Measurements from ENCODE around the gene MCRIP1. TPM values are rescaled to one million over a fixed set of nuclear protein-coding genes. Genes with fewer than 3 reads are reported as not detected.
A peak's percentile ranks its signal among the peaks of the same experiment; 100 is the strongest.

Gene MCRIP1
- total and polyA plus RNA-seq, 4 donors = 16.6 to 42.0 (median 26.2) TPM

DNA sequence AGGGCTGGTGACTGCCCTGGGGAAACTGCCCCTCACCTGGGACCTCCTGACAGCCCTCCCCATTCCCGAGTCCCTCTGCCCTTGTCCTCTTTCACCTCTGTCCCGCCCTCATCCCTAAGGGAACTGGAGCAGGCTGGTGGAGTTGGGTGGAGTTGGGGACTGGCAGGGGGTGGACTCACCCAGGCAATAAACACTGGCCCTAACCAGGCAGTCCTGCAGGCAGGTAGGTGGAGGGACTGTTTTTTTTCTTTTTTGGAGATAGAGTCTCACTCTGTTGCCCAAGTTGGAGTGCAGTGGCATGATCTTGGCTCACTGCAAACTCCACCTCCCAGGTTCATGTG is 17.5 kb downstream of the MCRIP1 start:
- Histone ChIP-seq H3K27ac (ENCODE audit: low read depth in 1 of 2, low read length in 2 of 2) (peak overlapping the region in 1 of 2 donors; percentile 35), H3K9me3 (ENCODE audit: control insufficient read depth in 4 of 4, low read length in 3 of 4) (no peaks in the 10 kb centered on the region), H3K9ac (ENCODE audit: low read depth in 1 of 2, low read length in 2 of 2) (no peak overlapping the region), H3K4me3 (ENCODE audit: low read depth in 1 of 3, low read length in 3 of 3) (no peak overlapping the region), H3K27me3 (ENCODE audit: control insufficient read depth in 4 of 4, insufficient read depth in 4 of 4, low read length in 3 of 4) (no peaks in the 10 kb centered on the region), H3K4me1 (ENCODE audit: control insufficient read depth in 4 of 4, insufficient read depth in 4 of 4, low read length in 3 of 4) (no peaks in the 10 kb centered on the region), H3K36me3 (ENCODE audit: control insufficient read depth in 4 of 4, insufficient read depth in 3 of 4, low read depth in 1 of 4, low read length in 3 of 4) (peaks cover 0 to 13% (median 4%) of the 10 kb centered on the region in 4 donors)
- 68% methylated on average over 2 of the region's 2 CpGs for WGBS
- DNase-seq (ENCODE audit: low spot score) = no peak
- TF ChIP-seq, protein P1, sequence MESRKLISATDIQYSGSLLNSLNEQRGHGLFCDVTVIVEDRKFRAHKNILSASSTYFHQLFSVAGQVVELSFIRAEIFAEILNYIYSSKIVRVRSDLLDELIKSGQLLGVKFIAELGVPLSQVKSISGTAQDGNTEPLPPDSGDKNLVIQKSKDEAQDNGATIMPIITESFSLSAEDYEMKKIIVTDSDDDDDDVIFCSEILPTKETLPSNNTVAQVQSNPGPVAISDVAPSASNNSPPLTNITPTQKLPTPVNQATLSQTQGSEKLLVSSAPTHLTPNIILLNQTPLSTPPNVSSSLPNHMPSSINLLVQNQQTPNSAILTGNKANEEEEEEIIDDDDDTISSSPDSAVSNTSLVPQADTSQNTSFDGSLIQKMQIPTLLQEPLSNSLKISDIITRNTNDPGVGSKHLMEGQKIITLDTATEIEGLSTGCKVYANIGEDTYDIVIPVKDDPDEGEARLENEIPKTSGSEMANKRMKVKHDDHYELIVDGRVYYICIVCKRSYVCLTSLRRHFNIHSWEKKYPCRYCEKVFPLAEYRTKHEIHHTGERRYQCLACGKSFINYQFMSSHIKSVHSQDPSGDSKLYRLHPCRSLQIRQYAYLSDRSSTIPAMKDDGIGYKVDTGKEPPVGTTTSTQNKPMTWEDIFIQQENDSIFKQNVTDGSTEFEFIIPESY (IDR thresholded peaks at IDR 0.05) = no peak
- TF ChIP-seq SP1 (IDR thresholded peaks at IDR 0.05) = no peak
- no peak for TF ChIP-seq TAF1 (conservative IDR thresholded peaks at IDR 0.05)
- TF ChIP-seq RXRA (IDR thresholded peaks at IDR 0.05) = no peak

GRCh38 chr17:81814748-81815645 is 18.1 kb downstream of the MCRIP1 start:
- no peak overlapping the region for H3K9ac ChIP-seq (ENCODE audit: low read depth in 1 of 2, low read length in 2 of 2)
- H3K4me3 ChIP-seq (ENCODE audit: low read depth in 1 of 3, low read length in 3 of 3) = no peak overlapping the region
- 69% methylated on average over 23 of the region's 24 CpGs for WGBS
- no peak for DNase-seq (ENCODE audit: low spot score)
- TF ChIP-seq JUND (IDR thresholded peaks at IDR 0.05) (no peak), FOXA2 (IDR thresholded peaks at IDR 0.05) (no peak), REST (IDR thresholded peaks at IDR 0.05) (no peak), RAD21 (IDR thresholded peaks at IDR 0.05) (no peak), SP1 (IDR thresholded peaks at IDR 0.05) (no peak), NR2F2 (IDR thresholded peaks at IDR 0.05) (no peak), MAX (IDR thresholded peaks at IDR 0.05) (no peak), YY1 (IDR thresholded peaks at IDR 0.05) (no peak)
- TF ChIP-seq, protein P2, sequence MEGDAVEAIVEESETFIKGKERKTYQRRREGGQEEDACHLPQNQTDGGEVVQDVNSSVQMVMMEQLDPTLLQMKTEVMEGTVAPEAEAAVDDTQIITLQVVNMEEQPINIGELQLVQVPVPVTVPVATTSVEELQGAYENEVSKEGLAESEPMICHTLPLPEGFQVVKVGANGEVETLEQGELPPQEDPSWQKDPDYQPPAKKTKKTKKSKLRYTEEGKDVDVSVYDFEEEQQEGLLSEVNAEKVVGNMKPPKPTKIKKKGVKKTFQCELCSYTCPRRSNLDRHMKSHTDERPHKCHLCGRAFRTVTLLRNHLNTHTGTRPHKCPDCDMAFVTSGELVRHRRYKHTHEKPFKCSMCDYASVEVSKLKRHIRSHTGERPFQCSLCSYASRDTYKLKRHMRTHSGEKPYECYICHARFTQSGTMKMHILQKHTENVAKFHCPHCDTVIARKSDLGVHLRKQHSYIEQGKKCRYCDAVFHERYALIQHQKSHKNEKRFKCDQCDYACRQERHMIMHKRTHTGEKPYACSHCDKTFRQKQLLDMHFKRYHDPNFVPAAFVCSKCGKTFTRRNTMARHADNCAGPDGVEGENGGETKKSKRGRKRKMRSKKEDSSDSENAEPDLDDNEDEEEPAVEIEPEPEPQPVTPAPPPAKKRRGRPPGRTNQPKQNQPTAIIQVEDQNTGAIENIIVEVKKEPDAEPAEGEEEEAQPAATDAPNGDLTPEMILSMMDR (IDR thresholded peaks at IDR 0.05; ENCODE audit: low read depth, low read length, missing input control) = no peak
- TF ChIP-seq, protein P3, sequence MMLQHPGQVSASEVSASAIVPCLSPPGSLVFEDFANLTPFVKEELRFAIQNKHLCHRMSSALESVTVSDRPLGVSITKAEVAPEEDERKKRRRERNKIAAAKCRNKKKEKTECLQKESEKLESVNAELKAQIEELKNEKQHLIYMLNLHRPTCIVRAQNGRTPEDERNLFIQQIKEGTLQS (IDR thresholded peaks at IDR 0.05) = no peak
- H3K4me1 ChIP-seq (ENCODE audit: control insufficient read depth in 4 of 4, insufficient read depth in 4 of 4, low read length in 3 of 4) = peaks cover 0 to under 1% (median 0%) of the 10 kb centered on the region in 4 donors
- no peaks in the 10 kb centered on the region for H3K9me3 ChIP-seq (ENCODE audit: control insufficient read depth in 4 of 4, low read length in 3 of 4)
- H3K27ac ChIP-seq (ENCODE audit: low read depth in 1 of 2, low read length in 2 of 2) = peak overlapping the region; percentile 35 to 41
- H3K27me3 ChIP-seq (ENCODE audit: control insufficient read depth in 4 of 4, insufficient read depth in 4 of 4, low read length in 3 of 4) = no peaks in the 10 kb centered on the region
- peaks cover 0 to 15% (median 4%) of the 10 kb centered on the region in 4 donors for H3K36me3 ChIP-seq (ENCODE audit: control insufficient read depth in 4 of 4, insufficient read depth in 3 of 4, low read depth in 1 of 4, low read length in 3 of 4)

Data from liver (tissue), 9 donors.